WTC11 (cell line): ENCODE results near the gene C5AR1. TPM values are rescaled to one million over a fixed set of nuclear protein-coding genes. Genes with fewer than 3 reads are reported as not detected.
A peak's percentile ranks its signal among the peaks of the same experiment; 100 is the strongest.

Experiments used
- ATAC-seq: fragments of 200-7000 bp; cut with Tn5 transposase; 2 replicates; pipeline ENCODE4 v1.10.0; 2021; ENCODE audit warnings: mild to moderate bottlenecking, moderate library complexity
- CTCF ChIA-PET: fragments of 300-600 bp; sonication (Branson Sonifier 250); formaldehyde crosslinking; loops from one replicate; lab custom pipeline; 2021; ENCODE audit warnings: antibody characterized with exemption; lab: Charles Lee
- POLR2A ChIA-PET: fragments of 350-600 bp; sonication (Branson Sonifier 250); formaldehyde crosslinking; loops from one replicate; lab custom pipeline; 2021; ENCODE audit warnings: antibody characterized with exemption; lab: Charles Lee
- DNase-seq: peaks from one replicate; pipeline ENCODE4 v3.0.0; 2021; ENCODE audit warnings: low spot score
- H3K27ac Mint-ChIP-seq: 2 replicates; pipeline ENCODE4 v1.8.0; 2021; ENCODE audit warnings: mixed read lengths
- H3K27me3 Mint-ChIP-seq: 2 replicates; pipeline ENCODE4 v1.8.0; 2021; ENCODE audit warnings: low read depth, mild to moderate bottlenecking, moderate library complexity, mixed read lengths
- H3K36me3 Mint-ChIP-seq: 2 replicates; pipeline ENCODE4 v1.8.0; 2021; ENCODE audit warnings: mixed read lengths
- H3K4me1 Mint-ChIP-seq: 2 replicates; pipeline ENCODE4 v1.8.0; 2022; ENCODE audit warnings: mixed read lengths
- H3K4me3 Mint-ChIP-seq: 2 replicates; pipeline ENCODE4 v1.8.0; 2021; ENCODE audit warnings: mild to moderate bottlenecking, moderate library complexity, mixed read lengths
- H3K9me3 Mint-ChIP-seq: 2 replicates; pipeline ENCODE4 v1.8.0; 2021; ENCODE audit warnings: mixed read lengths
- ATF1 ChIP-seq: sonication (generic); formaldehyde crosslinking; IDR thresholded peaks from 2 replicates; pipeline ENCODE4 v1.8.1; 2023; ENCODE audit warnings: mild to moderate bottlenecking, moderate library complexity, missing genetic modification reagents
- CDX4 ChIP-seq: fragments of 250-450 bp; sonication (Bioruptor Pico); IDR thresholded peaks from 2 replicates; pipeline ENCODE4 v1.9.0; 2021; ENCODE audit warnings: moderate library complexity, mild to moderate bottlenecking, inconsistent platforms, borderline replicate concordance
- ESRRA ChIP-seq: sonication (generic); formaldehyde crosslinking; IDR thresholded peaks from 2 replicates; pipeline ENCODE4 v1.8.1; 2022; ENCODE audit warnings: mild to moderate bottlenecking, missing genetic modification reagents, borderline replicate concordance
- FOXJ3 ChIP-seq: sonication (generic); formaldehyde crosslinking; IDR thresholded peaks from 2 replicates; pipeline ENCODE4 v1.9.0; 2021; ENCODE audit warnings: missing genetic modification reagents, mild to moderate bottlenecking, borderline replicate concordance
- KAT7 ChIP-seq: sonication (generic); formaldehyde crosslinking; IDR thresholded peaks from 2 replicates; pipeline ENCODE4 v1.8.1; 2023; ENCODE audit warnings: missing genetic modification reagents, mild to moderate bottlenecking, borderline replicate concordance
- NFATC4 ChIP-seq: fragments of 250-450 bp; sonication (Bioruptor Pico); IDR thresholded peaks from 2 replicates; pipeline ENCODE4 v1.9.0; 2021; ENCODE audit warnings: mild to moderate bottlenecking
- RELA ChIP-seq: sonication (generic); formaldehyde crosslinking; IDR thresholded peaks from 2 replicates; pipeline ENCODE4 v1.8.1; 2022; ENCODE audit warnings: missing genetic modification reagents, mild to moderate bottlenecking, borderline replicate concordance
- ZMAT4 ChIP-seq: fragments of 250-450 bp; sonication (Bioruptor Pico); IDR thresholded peaks from 2 replicates; pipeline ENCODE4 v1.9.0; 2021; ENCODE audit warnings: mild to moderate bottlenecking
- ZNF396 ChIP-seq: fragments of 250-450 bp; sonication (Bioruptor Pico); IDR thresholded peaks from 2 replicates; pipeline ENCODE4 v1.8.0; 2021; ENCODE audit warnings: mild to moderate bottlenecking, moderate library complexity, borderline replicate concordance
- ZNF532 ChIP-seq: fragments of 250-450 bp; sonication (Bioruptor Pico); IDR thresholded peaks from 2 replicates; pipeline ENCODE4 v1.9.0; 2021; ENCODE audit warnings: mild to moderate bottlenecking, borderline replicate concordance
- total RNA-seq: library from RNA; stranded (reverse); gene quantifications from 3 replicates; pipeline ENCODE4 v1.2.3, GENCODE V29; 2021
- TF ChIP-seq, protein P1 (sequence below): sonication (generic); formaldehyde crosslinking; IDR thresholded peaks from 2 replicates; pipeline ENCODE4 v1.8.0; 2022; ENCODE audit warnings: missing genetic modification reagents
- TF ChIP-seq, protein P2 (sequence below): sonication (generic); formaldehyde crosslinking; IDR thresholded peaks from 2 replicates; pipeline ENCODE4 v1.8.1; 2023; ENCODE audit warnings: mild to moderate bottlenecking, missing genetic modification reagents, moderate library complexity

C5AR1 gene
- total RNA-seq, 1 experiment from 2014 or later: 0.28 TPM

DNA sequence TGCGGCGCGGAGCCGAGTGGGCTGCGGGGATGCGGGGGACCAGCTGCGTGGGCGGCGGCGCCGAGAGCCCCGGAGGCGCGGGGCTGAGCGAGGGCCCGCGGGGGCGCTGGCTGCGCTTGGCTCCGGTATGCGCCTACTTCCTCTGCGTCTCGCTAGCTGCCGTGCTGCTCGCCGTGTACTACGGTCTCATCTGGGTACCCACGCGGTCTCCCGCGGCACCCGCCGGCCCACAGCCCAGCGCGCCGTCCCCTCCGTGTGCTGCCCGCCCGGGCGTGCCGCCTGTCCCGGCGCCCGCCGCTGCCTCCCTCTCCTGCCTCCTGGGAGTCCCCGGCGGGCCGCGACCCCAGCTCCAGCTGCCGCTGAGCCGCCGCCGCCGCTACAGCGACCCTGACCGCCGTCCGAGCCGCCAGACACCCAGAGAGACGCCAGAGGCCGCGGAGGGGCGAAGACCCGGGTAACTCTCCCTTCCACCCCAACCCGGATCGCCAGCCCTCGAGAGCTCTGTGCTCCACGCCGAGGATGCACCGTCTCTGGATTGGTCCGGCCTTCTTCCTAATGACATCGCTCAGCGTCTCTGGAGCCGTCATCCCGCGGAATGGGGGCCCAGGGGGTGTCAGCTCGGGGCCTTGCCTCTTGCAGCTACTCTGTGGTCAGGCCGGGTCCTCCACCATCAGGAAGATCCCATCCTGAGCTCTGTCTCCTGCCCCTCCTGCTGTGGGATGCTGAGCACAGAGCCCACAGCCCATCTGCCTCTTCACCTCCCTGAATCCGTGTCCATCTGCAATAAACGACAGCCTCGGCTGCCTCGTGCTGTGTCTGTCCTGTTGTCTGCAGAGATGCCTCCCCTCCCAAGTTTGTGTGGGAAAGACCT is 34.5 kb upstream of the C5AR1 start:
- H3K4me3 Mint-ChIP-seq: peak overlapping the region; percentile 71
- no peaks in the 10 kb centered on the region for H3K9me3 Mint-ChIP-seq
- H3K36me3 Mint-ChIP-seq: peaks cover 4% of the 10 kb centered on the region; the same call in 1 of the 2 replicates
- peaks cover 24% of the 10 kb centered on the region for H3K27me3 Mint-ChIP-seq
- ChIA-PET CTCF (interaction anchor here (1.0 to 3.0 kb wide), 16 partner anchors 9 to 262 kb away, joined by 3 to 33 read pairs (median 7); partner anchors contain the start of genes CCDC9, DHX34, KPTN and ZC3H4), POLR2A (interaction anchor here (1.5 to 2.6 kb wide), 5 partner anchors 18 to 215 kb away, joined by 3 to 46 read pairs (median 7); partner anchors contain the start of genes CCDC9 and ZC3H4)
- TF ChIP-seq RELA (CRISPR knock-in tag) (peak; percentile 59; the same call in 1 of the 2 replicates), ZMAT4 (CRISPR knock-in tag) (no peak), ZNF532 (CRISPR knock-in tag) (no peak), NFATC4 (CRISPR knock-in tag) (peak; percentile 55; the same call in 1 of the 2 replicates), CDX4 (CRISPR knock-in tag) (no peak), ZNF396 (CRISPR knock-in tag) (no peak), ATF1 (CRISPR knock-in tag) (no peak), FOXJ3 (no peak), ESRRA (CRISPR knock-in tag) (no peak), KAT7 (CRISPR knock-in tag) (0 out of 2 replicates have a peak, but pooled peaks have one; percentile 32)
- TF ChIP-seq, protein P1, sequence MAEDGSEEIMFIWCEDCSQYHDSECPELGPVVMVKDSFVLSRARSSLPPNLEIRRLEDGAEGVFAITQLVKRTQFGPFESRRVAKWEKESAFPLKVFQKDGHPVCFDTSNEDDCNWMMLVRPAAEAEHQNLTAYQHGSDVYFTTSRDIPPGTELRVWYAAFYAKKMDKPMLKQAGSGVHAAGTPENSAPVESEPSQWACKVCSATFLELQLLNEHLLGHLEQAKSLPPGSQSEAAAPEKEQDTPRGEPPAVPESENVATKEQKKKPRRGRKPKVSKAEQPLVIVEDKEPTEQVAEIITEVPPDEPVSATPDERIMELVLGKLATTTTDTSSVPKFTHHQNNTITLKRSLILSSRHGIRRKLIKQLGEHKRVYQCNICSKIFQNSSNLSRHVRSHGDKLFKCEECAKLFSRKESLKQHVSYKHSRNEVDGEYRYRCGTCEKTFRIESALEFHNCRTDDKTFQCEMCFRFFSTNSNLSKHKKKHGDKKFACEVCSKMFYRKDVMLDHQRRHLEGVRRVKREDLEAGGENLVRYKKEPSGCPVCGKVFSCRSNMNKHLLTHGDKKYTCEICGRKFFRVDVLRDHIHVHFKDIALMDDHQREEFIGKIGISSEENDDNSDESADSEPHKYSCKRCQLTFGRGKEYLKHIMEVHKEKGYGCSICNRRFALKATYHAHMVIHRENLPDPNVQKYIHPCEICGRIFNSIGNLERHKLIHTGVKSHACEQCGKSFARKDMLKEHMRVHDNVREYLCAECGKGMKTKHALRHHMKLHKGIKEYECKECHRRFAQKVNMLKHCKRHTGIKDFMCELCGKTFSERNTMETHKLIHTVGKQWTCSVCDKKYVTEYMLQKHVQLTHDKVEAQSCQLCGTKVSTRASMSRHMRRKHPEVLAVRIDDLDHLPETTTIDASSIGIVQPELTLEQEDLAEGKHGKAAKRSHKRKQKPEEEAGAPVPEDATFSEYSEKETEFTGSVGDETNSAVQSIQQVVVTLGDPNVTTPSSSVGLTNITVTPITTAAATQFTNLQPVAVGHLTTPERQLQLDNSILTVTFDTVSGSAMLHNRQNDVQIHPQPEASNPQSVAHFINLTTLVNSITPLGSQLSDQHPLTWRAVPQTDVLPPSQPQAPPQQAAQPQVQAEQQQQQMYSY: 0 out of 2 replicates have a peak, but pooled peaks have one; percentile 35
- TF ChIP-seq, protein P2, sequence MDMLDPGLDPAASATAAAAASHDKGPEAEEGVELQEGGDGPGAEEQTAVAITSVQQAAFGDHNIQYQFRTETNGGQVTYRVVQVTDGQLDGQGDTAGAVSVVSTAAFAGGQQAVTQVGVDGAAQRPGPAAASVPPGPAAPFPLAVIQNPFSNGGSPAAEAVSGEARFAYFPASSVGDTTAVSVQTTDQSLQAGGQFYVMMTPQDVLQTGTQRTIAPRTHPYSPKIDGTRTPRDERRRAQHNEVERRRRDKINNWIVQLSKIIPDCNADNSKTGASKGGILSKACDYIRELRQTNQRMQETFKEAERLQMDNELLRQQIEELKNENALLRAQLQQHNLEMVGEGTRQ (CRISPR knock-in tag): no peak
- H3K4me1 Mint-ChIP-seq: peaks cover 16% of the 10 kb centered on the region
- no peak overlapping the region for H3K27ac Mint-ChIP-seq
- ATAC-seq (no peak), DNase-seq (peak; percentile 45)
